ENCODE measurements around the gene RTL10.

The RTL10 gene

DNA sequence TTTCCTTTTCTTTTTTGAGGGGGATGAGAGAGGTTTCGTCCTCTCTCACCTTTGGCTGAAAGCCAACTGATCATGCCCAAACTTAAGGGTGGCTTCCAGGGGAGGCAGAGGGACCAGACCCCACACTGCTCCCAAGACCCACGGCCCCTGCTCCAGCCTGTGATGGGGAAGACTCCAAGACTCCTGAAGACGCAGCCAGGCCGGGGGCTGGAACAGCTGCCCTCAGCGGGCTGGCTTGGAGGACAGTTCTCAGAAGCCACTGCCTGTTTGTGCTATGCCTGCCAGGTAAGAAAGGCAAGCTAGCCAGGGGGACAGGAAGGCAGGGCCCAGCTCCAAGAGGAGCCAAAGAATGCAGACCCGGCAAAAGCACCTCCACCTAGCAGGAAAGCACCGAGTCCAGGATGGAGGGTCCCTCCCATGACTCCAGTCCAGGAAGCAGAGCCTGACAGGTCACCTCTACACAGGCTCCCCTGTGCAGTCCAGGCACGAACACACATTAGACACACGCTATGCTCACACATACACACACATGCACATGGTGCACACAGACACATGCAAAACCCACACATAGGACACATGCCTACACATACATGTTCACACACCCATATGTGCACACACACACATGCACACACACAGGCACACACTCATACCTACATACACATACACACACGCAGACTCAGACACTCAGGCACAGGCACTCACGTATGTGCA, 31.3 kb downstream of the RTL10 start:
- DNase-seq: no peak

DNA sequence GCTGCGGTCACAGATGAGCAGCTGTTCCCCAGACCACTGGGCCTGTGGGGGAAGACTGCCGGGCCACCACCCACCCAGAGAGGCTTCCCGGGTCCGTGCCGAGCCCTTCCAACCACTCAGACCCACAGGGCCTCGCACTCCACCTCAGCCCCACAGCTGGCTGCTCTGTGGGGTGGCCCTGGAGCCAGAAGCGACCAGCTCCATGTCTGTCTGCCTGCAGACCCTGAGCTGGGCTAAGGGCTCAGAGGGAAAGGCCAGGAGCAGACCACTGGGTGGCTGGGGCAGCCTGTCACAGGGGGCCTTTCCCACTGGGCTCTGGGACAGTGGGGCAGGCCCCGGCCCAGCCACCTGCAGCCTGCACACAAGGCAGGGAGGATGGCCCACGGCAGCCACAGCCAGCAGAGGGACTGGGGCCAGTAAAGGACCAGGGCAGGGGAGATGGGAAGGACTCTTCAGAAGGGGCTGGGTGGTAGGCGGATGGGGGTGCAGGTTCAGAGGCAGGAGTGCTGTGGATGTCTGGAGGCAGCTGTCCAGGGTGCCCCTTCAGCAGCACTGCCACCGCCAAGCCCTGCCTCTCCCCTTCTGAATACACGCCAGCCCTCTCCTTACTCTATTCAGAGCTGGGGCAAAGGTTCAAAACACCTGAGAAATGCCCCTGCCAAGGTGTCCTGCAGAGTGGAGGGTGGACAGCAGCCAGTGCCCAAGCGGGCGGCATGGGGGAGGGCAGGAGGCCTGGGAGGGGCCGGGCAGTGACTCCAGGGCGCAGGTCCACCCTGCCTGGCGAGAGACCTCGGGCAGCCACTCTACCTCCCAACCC, 32.2 kb downstream of the RTL10 start:
- no peak for DNase-seq

DNA sequence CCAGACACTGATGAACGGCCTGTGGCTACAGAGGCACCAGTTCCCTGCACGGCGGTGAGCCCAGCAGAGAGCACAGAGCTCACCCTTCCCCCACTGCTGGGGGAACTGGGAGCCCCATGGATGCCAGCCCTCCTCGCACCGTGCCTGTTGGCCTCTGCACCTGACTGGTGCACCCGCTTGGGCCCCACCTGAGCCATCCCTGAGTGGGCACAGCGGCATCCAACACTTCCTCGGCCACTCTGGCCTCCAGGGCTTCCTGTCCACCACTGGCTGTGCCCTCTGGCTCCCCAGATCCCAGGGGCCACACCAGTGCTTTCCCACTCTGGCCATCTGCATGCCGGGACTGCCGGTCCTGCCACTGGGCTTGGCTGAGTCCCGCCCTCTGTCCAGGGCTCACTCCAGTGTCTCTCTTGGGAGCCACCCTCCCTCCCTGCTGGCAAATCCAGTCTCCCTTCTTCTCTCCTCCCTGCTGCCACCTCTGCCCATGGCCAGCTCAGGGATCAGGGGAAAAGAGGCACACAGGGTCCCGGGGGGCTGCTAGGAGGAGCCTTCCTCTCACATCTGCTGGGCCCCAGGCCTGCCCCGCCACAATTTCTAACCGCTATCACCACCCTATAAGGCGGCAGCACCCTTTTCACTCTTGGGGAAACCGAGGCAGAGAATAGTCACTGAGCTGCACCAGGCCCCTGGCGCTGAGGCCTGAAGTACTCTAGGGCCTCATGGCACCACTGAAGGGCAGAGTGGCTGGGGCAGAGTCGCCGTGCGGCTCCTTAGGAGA, 33.0 kb downstream of the RTL10 start:
- no peak for DNase-seq

DNA sequence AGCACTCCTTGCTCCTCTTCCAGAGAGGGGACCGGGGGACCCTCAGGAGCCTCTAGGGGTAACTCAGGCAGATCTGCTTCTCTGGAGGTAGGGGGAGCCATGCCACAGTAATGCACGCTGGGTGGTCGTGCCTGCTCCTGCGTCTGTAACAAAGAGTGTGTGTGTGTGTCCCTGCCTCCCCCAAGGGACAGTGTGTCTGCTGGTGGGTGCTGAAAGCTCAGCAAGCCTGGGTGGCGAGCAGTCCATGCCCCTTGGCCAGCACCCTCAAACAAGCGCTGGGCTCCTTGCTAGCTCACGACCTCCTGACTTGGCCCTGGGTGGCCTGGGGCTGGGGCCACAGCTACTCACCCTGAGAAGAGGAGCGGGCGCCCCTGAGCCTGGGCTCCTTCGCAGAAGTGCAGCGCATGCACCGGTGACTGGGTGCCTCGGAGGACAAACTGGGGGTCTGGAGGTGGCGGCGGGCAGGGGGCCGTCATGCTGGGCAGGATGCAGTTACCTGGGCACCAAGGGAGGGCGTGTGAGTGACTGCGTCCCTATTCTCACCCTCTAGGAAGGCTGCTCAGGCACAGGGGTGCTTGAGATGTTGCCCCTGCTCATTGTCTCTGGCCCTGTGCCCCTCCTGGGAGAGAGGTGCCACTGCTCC, 33.7 kb downstream of the RTL10 start:
- DNase-seq: no peak

DNA sequence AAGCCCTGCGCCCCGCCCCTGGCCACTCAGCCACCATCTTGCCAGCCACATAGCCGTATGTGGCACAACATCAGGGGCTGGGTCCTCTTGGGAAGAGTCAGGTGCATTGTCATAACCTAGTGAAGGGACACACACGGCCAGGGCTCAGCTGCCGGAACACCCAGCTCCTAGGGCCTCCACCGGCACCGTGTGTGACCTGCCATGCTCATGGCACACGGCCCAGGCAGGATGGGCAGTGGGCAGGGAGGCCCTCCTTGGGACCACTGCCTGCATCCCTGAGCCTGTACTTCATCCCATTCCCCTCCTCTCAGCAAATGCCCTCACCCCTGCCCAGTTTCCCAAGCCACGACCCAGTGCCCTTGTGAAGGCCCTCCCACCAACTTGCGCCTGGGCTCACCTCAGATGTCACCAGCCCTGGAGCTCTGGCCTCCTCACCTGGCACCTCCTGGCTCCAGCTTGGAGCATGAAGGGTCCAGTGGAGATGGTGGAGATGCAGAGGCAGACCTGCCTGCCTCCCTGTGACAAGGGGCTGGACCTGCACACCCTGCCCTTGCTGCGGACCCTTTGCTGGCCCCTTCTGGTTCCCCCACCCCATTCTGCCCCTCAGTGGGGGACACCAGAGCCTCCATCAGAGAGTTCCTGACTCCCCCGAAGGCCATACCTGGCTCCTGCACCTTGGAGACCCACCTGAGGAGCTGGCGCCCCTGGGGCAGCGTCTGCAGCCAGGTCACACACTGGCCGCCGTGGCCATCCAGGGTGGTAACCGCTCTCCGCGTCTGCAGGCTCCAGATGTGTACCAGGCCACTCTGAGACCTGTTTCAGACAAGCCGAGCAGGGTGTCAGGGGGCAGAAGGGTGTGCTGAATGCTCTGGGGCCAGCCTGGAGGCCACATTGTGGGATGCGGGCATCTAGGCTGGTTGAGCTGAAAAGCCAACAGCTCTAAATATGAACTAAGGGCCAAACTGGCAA, 34.5 kb downstream of the RTL10 start:
- DNase-seq: no peak

DNA sequence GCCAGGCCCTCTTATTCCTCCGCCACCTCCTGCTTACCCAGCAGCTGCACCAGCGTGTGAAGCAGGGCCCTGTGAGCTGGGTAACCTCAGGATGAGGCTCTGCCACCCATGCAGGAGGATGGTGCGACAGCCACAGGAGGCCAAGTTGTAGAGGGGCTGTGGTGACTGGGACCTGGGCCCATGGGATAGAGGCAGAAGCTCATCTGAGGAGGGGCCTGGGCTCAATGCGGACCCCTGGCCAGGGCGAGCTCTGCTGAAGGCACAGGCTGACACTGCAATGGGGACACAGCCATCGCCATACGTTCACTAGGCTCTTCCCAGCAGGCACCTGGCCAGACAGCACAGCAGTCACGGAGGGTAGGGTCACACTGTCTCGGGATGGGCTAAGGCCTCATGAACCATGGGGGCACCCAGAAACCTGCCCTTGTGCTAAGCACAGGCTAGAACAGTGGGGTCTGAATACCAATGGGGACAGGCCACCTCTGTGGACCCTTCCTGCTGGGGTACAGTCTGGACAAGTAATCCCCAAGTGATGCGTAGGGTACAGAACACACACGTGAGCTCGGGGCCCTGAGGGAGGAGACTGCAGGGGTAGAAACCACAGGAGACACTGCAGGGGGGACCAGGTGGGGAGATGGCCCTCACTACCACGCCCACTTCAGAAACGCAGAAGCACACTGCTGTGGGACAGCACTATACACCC, 35.3 kb downstream of the RTL10 start:
- DNase-seq: no peak

DNA sequence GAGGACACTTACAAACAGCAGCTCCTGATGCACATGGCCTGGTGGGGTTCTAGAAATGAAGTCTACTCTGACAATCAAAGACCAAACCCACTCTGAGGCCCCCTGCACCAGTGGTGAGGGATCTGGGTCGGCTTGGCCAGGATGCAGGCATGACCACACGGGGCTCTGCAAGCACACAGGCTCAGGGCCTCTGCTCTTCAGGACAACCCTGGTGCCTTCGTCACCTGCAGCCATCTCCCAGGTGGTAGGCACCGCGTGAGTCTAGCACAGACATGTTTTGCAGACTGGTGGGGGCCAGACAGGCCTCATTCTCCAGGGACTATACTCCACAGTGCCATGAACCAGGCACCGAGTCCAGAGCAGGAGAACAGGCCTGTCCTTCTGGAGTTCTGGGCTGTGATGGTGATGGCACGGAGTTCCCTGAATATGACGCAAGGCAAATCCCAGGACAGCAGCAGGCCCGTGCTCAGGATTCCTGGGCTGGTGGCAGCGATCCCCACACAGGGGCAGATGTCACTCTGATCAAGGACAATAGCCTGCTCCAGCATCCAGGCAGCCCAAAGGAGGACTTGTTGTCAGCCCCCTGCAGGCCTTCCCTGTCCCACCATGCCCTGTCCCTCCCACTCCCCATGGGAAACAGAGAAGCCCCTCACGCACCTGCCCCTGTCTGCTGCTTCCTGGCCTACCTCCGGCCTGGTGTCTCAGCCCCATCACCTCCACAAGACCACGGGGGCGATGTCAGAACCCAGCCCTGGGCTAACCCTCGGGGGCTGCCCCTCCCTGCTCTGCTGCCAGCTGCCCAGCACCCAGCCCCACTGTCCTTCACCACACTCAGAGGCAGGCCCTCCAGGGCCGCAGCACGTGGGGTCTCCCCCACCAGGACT, 36.1 kb downstream of the RTL10 start:
- DNase-seq: no peak

DNA sequence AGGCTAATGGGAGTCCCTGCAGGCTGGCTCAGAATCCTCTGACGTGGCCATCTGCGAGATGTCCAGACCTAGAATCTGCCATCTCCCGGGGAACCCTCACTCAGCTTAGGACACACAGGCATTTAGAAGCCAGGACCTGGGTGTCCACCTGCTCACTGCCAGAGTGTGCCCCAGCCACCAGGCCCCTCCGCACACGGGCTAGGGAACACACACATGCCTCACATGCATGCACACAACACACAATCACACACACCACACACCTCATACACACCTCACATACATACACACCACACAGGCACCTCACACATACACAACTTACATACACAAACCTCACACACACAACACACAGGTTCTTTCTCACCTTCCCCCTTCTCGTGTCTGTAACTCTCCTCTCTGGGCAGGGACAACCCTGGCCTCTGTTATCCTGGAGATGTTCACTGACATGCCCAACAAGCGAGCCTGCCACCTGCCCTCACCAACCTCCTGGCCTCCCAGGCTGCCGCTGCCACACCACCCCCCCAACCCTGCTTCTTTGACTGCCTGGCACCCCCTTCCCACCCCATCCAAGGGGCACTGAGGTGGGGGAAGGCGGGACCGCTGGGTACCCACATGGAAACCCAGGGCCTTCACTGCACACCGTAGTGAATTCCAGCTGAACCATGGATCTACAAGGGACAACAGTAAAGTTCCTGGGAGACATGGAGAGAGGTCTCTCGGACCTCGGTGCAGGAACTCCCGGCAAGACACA, 38.1 kb downstream of the RTL10 start:
- DNase-seq: no peak

DNA sequence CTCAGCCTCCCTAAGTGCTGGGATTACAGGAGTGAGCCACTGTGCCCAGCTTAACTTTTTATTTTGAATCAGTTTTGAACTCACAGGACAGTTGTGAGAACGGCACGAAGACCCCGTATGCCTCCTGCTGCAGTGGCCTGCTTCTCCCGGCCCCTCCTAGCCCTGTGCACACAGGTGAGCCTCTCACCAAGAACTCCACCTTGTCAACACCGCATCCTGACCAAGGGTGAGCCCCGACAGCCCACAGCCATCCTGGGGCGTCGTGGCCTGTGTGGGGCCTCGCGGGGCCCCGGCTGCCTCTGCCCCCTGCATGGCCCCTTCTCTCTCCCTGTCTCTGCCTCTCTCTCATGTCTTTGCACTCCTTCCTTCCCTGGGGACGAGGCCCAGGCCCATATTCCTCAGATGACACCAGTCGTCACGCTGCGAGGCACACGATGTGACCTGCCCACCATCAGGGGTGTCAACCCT, 38.8 kb downstream of the RTL10 start:
- no peak for DNase-seq

DNA sequence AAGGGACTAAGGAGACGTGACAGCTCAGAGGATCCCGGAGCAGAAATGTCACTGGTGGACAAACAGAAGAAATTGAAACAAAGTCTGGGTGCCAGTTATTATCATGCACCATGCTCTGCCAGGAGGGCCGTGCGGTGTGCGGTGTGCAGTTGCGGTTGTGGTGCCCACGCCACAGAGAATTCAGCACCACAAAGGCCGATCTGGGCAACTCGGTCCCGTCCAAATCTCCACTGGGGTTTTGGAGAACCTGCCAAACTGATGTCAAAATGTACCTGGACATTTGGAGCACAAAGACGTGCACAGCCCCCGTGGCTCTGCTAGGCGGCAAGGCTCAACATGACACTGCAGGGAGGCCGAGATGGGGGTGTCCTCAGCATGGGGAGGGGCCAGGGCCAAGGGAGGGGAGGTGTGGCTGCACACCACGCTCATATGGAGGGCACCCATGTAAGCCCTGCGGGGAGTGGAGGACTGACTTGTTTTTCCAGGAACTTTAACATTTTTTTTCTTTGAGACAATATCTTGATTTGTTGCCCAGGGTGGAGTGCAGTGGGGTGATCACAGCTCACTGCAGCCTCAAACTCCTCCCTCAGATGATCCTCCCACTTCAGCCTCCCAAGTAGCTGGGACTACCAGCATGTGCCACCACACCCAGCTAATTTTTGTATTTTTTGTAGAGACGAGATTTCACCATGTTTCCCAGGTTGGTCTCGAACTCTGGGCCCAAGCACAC, 39.4 kb downstream of the RTL10 start:
- no peak for DNase-seq

DNA sequence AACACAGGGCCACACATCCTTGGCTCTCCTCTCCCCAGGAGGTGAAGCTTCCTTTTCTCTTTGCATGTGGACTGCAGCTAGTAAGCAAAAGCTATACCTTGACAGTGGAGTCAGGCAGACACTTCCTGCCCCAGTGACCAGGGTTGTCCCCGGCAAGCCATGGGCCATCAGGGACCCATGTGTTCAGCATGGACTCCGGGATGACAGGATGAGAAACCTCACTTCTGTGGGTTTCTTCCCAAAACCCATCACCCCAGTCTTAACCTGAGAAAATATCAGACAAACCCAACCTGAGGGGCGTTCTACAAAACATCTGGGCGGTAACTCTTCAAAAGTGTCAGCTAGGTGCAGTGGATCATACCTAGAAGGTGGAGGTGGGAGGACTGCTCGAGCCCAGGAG, 40.2 kb downstream of the RTL10 start:
- DNase-seq: peak; percentile 17

DNA sequence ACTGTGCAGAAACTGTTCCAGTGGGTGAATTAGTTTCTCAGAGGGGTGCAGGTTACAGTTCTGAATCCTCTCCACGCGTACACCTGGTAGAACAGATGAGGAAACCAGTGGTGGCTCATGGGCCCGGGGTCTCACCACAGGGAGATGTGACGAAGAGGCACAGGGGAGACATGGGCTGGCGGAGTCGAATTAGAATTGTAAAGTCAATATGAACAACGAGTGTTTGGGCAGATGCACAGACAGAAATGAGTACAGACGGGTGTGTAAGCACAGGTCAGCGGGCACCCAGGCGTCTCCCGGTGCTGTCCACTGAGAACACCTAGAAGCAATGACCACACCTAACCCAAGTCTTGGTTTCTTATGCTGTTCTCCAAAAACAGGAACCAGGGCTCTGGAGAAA, 41.8 kb downstream of the RTL10 start:
- no peak for DNase-seq

DNA sequence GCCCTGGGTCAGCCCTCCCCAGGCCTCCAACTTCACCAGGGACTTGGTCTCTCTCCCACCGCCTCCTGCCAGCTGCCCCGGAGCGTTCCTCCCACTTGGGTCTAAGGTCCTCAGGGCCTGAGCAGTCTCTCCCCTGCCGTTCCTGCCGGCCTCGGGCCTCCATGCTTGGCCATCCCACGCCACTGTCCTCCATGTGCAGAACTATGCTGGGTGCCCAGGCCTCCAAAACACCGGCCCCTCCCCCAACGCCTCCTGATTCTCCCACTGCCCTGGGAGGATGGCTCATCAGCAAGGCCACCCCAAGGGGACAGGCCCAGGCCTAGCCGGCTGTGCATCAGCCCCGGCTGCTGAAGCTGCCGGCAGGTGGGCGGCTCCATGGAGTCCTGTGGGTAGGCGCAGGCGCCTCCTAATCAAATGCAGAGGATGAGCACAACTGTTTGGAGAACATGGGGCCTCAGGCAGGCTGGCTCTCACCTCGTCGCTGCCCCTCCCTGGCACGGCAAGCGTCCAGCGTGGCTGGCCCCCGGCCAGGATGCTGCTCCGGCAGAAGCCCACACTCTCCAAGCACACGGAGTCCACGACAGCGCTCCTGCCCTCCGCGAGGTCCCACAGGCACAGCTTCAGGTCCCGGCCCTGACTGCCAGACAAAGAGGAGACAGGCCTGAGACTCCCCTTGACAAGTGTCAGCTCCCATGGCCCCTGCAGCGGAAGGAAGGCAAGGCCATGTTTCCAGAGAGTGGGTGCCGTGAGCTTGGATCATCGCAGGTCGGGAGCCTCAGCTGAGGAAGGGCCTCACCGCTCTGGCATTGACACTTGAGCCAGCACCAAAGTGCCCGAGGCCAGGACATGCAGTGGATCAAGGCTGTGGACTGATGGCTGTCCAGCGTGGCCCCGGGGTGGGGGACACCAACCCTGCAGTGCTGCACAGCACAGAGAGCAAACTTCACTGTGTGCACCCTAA, 42.6 kb downstream of the RTL10 start:
- no peak for DNase-seq

DNA sequence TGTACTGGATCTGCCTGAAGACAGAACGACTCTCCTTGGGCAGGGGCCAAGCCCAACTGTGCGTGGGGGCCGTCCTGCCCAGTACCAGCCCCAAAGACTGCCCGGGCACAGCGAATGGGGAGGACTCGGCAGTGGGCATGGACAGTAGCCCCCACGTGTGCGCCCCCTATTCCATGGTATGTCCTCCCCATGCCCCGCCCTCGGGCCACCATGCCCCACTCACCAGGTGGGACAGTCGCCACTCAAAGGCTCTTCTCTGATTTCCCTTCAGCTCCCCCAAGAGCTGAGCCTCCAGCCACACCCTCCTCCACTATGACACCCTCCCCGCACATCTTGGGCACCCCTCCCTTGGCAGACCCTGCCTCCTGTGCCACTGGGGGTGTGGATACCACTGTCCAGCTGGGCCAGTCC, 43.5 kb downstream of the RTL10 start:
- no peak for DNase-seq

DNA sequence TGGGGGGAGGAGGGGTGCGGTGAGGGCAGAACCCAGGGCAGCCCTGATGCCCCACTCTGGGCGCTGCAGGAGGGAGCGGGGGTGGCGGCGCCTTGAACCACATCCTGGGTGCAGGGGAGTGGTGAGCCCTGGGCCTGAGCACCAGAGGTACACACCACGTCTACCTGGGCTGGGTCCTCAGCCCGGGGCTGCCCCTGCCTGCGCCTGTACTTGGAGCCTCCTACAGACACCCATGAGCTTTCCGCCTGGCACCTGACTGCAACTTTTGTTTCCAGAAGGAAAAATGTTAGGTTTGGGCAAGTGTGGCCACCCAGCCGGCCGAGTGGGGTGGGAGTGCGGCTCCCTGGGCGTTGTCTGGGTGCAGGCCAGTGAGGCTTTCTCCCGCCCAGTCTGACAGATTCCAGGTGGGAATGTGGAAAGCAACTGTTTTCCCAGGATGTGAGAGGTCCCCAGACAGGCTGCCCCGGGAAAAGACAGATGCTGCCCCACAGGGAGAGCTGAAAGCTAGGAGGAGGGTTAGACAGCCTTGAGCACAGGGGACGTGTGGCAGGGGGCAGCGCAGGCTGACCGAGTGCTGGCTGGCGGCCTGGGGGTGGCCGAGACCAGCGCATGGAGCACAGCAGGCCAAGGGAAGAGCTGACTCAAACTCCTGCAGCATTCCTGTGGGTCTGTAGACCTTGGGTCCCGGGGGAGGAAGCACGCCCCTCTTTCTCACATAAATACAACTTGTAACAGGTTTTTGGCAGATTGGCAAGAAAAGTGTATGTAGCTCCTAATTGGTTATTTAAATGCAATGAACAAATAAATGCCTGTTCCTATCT, 44.1 kb downstream of the RTL10 start:
- peak; percentile 85 for DNase-seq

DNA sequence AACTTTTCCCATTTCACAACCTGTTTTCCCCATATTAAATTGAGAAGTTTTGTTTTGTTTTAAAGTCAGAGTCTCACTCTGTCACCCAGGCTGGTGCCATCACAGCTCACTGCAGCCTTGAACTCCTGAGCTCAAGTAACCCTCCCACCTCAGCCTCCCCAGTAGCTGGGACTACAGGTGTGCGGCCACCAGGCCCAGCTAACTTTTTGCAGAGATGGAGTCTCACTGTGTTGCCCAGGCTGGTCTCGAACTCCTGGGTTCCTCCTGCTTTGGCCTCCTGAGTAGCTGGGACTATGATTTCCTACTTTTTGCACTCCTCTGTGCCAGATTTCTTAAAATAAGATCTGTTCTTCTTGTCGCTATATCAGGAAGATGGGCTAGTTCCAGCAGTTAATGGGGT, 44.9 kb downstream of the RTL10 start:
- DNase-seq: no peak
